Mesothelial cell of epicardium (in vitro differentiated cells): ENCODE data around the gene MUC4. TPM values are rescaled to one million over a fixed set of nuclear protein-coding genes. Genes with fewer than 3 reads are reported as not detected.

Experiments used
- DNase-seq, 2 experiments: peaks; one replicate each; pipeline ENCODE4 v3.0.0; 2021; ENCODE audit warnings: low spot score in 2 of 2; ENCODE audit not compliant: unreplicated experiment in 2 of 2
- H3K27ac Mint-ChIP-seq: 2 replicates; pipeline ENCODE4 v1.8.0; 2021; ENCODE audit warnings: mixed read lengths
- H3K27me3 Mint-ChIP-seq: 2 replicates; pipeline ENCODE4 v1.8.0; 2021; ENCODE audit warnings: low read depth, mixed read lengths
- H3K36me3 Mint-ChIP-seq: 2 replicates; pipeline ENCODE4 v1.8.0; 2021; ENCODE audit warnings: mixed read lengths
- H3K4me1 Mint-ChIP-seq: 2 replicates; pipeline ENCODE4 v1.8.0; 2021; ENCODE audit warnings: mixed read lengths
- H3K4me3 Mint-ChIP-seq: 2 replicates; pipeline ENCODE4 v1.8.0; 2021; ENCODE audit warnings: mild to moderate bottlenecking, moderate library complexity, mixed read lengths
- H3K9me3 Mint-ChIP-seq: 2 replicates; pipeline ENCODE4 v1.8.0; 2021; ENCODE audit warnings: mixed read lengths
- total RNA-seq: library from RNA; stranded (reverse); gene quantifications from 3 replicates; pipeline ENCODE4 v1.2.1, GENCODE V29; 2021
- TF ChIP-seq, protein P1 (sequence below): fragments of 200-600 bp; sonication (generic); IDR thresholded peaks from one replicate; pipeline ENCODE4 v1.5.0; 2021; ENCODE audit warnings: antibody characterized with exemption; ENCODE audit not compliant: unreplicated experiment

The MUC4 gene
- total RNA-seq, 1 donor from 2014 or later, result 0.96 TPM

DNA sequence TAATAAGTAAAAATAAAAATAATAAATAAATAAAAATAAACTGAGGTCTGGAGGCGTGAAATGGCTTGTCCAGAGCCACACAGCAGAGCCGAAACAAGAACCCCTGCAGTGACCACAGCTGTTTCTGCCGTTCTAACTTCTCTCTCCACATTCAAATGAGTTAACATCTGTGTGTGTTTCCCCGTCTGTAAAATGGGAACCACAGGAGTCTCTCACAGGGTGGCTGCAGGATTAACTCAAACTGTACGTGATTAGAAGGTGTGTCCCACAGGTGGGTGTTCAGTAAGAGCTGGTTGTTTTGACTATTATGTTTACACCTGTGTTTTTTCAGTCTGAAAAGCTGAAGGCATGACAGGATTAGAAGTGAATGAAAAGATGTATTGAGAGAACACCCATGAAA is 27.0 kb upstream of the MUC4 start:
- Mint-ChIP-seq H3K4me1 (no peaks in the 10 kb centered on the region), H3K4me3 (no peak overlapping the region), H3K9me3 (no peaks in the 10 kb centered on the region), H3K27me3 (peaks cover 3% of the 10 kb centered on the region), H3K36me3 (no peaks in the 10 kb centered on the region), H3K27ac (no peak overlapping the region)
- no peak for DNase-seq
- TF ChIP-seq, protein P1, sequence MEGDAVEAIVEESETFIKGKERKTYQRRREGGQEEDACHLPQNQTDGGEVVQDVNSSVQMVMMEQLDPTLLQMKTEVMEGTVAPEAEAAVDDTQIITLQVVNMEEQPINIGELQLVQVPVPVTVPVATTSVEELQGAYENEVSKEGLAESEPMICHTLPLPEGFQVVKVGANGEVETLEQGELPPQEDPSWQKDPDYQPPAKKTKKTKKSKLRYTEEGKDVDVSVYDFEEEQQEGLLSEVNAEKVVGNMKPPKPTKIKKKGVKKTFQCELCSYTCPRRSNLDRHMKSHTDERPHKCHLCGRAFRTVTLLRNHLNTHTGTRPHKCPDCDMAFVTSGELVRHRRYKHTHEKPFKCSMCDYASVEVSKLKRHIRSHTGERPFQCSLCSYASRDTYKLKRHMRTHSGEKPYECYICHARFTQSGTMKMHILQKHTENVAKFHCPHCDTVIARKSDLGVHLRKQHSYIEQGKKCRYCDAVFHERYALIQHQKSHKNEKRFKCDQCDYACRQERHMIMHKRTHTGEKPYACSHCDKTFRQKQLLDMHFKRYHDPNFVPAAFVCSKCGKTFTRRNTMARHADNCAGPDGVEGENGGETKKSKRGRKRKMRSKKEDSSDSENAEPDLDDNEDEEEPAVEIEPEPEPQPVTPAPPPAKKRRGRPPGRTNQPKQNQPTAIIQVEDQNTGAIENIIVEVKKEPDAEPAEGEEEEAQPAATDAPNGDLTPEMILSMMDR, result no peak

DNA sequence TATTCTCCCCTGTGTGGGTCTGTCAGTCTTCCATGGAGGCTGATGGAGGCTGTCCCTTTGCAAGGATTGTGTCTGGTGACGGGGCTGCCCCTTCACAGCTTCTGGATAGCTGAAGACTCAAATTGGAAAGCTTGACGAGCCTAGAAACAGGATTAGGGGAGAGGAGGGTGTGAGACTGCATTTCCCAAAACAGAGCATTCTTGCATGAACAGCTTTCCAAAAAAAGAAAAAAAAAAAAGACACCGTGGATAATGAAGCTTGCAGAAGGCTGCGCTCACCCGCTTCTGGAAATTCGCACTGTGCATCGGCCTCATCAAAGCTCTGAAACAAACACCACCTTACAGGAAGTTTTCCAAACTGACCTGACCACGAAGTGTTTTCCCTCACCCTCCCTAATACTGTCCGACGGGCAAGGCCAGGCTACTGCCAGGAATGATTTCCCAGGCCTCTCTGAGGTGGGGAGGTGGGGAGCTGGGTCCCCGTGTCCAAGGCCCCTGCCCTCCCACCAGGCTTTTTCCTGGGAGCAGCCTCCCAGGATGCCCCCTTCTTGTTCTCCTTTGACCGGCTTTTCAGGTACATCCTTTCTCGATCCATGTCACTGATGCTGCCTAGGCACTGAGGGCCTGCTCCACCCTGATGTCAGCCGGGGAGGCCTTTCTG is 24.9 kb upstream of the MUC4 start:
- Mint-ChIP-seq H3K4me3 (no peak overlapping the region), H3K27ac (no peak overlapping the region), H3K27me3 (peaks cover 3% of the 10 kb centered on the region), H3K4me1 (no peaks in the 10 kb centered on the region), H3K9me3 (peaks cover 1% of the 10 kb centered on the region), H3K36me3 (no peaks in the 10 kb centered on the region)
- DNase-seq, result no peak
- TF ChIP-seq, protein P1, result no peak

DNA sequence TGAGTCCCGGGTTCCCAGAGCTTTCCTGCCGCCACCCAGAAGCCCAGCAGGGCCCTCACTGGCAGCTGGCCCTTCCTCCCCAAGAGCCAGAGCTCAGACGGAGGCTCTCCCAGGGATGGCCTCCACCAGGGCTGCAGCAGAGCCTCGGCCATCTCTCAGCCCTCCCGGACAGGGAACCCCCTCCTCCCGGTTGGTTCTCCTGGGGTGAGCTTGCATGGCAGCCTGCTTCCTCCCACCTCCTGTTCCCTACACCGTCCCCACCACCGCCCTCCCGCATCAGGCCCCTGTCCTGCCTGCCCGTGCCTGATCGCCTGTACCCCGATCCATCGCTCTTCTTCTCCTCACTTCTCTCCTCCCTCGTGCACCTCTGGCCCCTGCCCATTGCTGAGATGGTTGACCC is 24.1 kb upstream of the MUC4 start:
- DNase-seq, result no peak

DNA sequence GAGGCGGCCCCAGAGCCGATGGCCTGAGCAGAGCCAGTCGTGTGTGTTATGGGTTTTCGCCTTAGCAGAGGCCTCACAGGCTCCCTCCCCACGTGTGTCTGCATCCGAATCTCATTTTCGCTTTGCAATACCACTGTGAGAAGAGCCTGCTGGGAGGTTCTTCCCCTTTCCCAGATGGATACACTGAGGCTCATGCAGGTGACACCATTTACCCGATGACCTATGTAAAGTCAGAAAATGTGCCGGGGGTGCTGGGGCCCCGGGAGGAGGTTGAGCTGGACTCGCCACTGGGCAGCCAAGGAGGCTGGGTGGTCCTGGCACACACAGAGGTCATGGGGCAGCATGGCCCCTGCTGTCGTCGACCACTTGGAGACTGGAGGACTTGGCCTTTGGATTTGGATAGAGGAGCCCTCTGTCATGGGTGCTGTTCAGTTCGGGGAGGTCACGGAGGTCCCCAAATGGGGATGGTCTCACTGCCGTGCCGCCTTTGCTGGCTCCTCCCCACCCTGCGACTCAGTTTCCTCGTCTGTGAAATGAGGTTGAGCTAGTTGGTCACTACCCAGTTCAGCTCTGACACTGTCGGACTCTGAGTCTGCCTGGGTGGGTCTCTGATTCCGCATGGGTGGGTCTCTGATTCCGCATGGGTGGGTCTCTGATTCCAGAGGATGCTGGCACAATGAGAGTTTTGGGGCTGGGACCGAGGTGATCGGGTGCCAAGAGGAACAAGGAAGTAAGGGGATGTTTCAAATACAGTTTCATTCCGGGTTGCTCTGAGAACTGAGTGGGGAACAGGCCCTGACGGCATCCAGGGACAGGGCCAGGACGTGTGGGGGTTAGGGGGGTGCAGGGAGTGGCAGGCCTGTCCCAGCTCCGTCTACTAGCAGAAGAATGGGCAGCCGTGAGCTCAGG is 23.2 kb upstream of the MUC4 start:
- Mint-ChIP-seq H3K27me3 (peaks cover 3% of the 10 kb centered on the region), H3K4me3 (no peak overlapping the region), H3K4me1 (no peaks in the 10 kb centered on the region), H3K27ac (no peak overlapping the region), H3K36me3 (no peaks in the 10 kb centered on the region), H3K9me3 (peaks cover 3% of the 10 kb centered on the region)
- TF ChIP-seq, protein P1, result no peak
- no peak for DNase-seq

More for the DNA sequence above, 24.1 kb upstream of the MUC4 start:
- peaks cover 3% of the 10 kb centered on the region for H3K27me3 Mint-ChIP-seq
- H3K4me1 Mint-ChIP-seq, result no peaks in the 10 kb centered on the region
- H3K27ac Mint-ChIP-seq, result no peak overlapping the region
- no peaks in the 10 kb centered on the region for H3K36me3 Mint-ChIP-seq
- H3K4me3 Mint-ChIP-seq, result no peak overlapping the region
- TF ChIP-seq, protein P1, result no peak
- H3K9me3 Mint-ChIP-seq, result peaks cover 3% of the 10 kb centered on the region

DNA sequence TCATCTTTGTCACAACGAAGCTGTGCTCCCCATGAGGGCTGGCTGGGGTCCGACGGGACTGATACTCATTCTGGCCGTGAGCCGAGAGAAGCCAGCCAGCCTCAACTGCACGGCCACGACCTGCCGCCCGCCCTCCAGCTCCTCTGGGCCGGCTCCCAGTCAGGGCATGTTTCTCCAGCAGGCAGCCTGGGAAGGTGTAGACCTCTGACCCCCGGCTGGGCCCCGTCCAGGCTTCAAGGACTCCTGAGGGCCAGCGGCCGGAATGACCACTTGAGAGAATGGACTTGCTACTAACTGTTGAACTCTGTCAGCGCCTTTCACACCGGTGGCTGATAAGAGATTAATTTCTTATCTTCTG is 18.1 kb upstream of the MUC4 start:
- no peaks in the 10 kb centered on the region for H3K27me3 Mint-ChIP-seq
- TF ChIP-seq, protein P1, result no peak
- peaks cover 3% of the 10 kb centered on the region for H3K9me3 Mint-ChIP-seq
- no peak overlapping the region for H3K27ac Mint-ChIP-seq
- no peaks in the 10 kb centered on the region for H3K4me1 Mint-ChIP-seq
- H3K4me3 Mint-ChIP-seq, result no peak overlapping the region
- no peaks in the 10 kb centered on the region for H3K36me3 Mint-ChIP-seq
- no peak for DNase-seq
